T-helper 2 cell (primary cell): Measurements from ENCODE around the gene IL13.
A peak's percentile ranks its signal among the peaks of the same experiment; 100 is the strongest.
"Not testable (repeated sequence)": the region's sequence is repeated elsewhere in the genome, so short reads cannot be mapped to it uniquely, and the experiment has no call there.

Experiments used
- DNase-seq, 5 experiments: peaks; one replicate each; pipeline versions ENCODE4 v3.0.0 to v3.0.0-alpha.2; 2012 to 2022
- total RNA-seq, 2 donors: gene quantifications; one replicate each; lab custom pipeline; 2026; lab: John Stamatoyannopoulos, UW

Gene IL13
- total RNA-seq: 3.3 to 3.7 reads per million in 2 donors

GRCh38 chr5:132657676-132658380 is at the start of gene IL13:
TSS of gene IL13 (plus strand) at chr5:132658173. CDS start at chr5:132658187, 14 bp downstream.
- DNase-seq: peak in 2 of 5 experiments; percentile 36 to 89

DNA sequence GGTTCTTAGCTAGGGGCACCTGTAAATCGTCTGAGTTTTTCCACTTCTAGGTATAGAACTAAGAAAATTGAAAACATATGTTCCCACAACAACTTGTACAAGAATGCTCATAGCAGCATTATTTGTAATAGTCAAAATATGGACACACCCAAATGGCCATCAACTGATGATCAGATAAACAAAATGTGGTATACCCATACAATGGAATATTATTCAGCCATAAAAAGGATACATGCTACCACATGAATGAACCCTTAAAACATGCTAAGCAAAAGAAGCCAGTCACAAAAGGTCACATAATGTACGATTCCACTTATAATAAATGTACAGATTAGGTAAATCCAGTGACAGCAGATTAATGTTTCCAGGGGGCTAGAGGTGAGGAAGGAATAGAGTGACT is 46.0 kb upstream of the IL13 start:
- DNase-seq: no peak

DNA sequence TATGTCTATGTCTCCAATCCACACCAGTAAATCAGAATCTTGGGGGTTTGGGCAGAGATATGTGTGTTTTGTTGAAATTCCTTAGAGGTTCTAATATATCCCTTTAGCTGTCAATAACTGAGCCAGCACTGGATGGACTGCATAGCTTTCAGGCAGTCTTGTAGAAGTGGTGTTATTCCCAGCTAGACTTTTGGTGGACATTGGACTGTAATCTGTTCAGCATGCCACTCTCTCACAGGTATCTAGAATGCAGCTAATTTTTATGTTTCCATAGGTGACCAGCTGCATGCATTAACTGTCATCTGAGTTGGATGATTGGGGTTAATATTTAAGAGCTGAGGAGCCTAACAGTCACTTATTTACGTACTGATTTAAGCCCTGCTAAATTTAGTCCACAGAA is 45.1 kb upstream of the IL13 start:
- DNase-seq: no peak

- DNase-seq: no peak
Measured at GRCh38 chr5:132621699-132622098, 36.3 kb upstream of the IL13 start.

DNA sequence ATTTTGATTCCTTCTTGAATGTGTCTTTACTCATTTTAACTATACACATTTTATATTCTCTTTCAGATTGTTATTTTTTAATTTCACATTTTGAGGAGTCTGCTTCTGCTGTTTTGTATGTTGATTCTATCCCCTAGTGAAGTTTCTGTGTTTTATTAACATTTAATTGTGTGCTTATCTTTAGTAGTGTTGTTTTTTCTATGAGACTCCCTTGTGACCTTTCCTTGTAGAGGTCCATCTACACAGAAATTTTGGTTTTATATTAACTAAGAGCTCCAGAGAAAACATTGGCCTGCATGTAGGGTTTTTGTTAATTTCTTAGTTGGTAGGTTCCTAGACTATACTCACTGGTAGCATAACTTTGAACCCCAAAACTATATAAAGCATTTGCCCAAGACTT is 35.4 kb upstream of the IL13 start:
- no peak for DNase-seq

GRCh38 chr5:132627470-132627869 is 30.5 kb upstream of the IL13 start:
- no peak for DNase-seq

DNA sequence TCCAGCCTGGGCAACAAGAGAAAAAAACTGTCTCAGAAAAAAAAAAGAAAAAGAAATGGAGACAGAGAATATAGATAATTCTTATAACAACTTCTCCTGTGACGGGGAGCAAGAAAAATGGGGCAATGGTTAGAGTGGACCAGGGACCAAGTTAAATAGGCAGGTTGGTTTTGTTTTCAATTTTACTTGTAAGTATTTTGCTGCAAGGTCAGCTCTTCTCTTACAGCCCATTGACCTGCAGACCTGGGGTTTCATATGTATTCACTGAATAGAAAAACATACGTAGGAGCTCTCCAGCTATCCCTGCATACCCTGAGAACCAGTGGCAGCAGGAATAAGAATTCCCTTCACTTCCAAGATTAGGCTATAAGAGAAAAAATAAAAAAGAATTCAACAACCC is 29.2 kb upstream of the IL13 start:
- DNase-seq: no peak

DNA sequence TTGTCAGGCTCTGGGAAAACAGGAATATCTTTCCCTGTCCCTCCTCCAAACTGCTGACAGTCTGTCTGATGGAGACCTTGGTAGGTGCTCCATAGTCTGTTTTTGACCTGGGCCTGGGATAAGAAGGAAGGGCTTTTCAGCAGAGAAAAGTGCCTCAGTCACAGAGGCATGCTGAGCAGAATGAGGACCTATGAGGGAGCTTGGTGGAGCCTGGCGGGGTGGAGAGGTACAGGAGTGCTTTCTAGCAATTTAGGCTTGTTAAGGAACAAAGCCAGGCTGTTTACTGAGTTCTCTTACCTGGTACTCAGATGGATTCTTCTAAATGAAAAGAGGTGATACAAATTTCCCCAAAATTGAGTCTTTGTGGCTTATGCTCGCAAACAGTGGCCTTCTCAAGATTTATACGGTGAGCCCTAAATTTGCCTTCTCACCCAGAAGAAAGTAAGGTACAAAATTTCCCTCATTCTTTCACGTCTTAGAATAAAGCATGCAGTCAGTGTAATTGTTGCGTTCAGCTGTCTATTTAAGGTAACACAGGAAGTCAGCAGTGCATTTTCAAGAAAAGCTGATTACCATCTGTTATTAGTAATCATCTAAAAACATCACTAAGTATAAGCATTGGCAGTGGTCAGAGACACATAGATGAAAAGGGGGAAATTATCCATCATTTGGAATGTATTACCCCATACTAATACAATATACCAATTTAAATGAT is 28.6 kb upstream of the IL13 start:
- DNase-seq: peak in 1 of 5 experiments; percentile 71

- DNase-seq: not testable (repeated sequence)
Measured at GRCh38 chr5:132633587-132633986, 24.4 kb upstream of the IL13 start.

DNA sequence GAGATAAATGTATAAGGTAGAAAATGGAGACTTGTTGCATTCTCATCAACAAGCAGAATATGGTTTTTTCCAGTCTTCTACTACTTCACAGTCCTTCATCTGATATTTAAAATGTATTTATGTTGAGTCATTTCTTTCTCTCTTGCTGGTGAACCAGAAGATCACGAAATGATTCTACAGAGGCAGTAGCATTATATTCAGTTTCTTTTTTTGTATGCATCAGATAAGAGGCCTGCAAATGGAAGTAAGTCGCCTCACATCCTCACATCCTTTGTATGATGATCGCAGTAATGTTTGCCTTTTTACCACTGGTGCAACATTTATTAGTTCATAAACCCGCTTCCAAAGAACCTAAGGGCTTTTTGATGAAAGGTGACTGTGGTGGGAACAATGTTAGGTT is 22.1 kb upstream of the IL13 start:
- peak in 1 of 5 experiments; percentile 96 for DNase-seq

GRCh38 chr5:132637241-132637640 is 20.7 kb upstream of the IL13 start:
- DNase-seq: no peak

DNA sequence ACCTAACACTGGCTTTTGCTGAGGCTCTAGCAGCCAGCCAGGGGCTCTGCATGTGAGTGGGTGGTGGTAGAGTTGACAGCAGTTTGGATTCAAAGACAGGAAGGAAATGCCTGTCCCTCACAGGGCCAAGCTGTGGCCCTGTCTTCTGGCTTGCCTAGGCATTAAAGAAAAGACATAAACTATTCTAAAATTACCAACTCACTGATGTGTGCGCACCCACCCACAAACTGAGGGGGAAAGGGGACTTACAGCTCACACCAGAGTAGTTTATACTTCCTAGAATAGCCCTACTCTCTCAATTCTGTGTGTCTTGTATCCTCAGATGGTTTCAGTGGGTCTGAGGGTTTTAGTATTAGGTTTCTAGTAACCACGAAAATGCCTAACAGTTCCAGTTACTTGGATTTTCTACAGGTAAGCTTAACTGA is 18.3 kb upstream of the IL13 start:
- DNase-seq: peak in 1 of 5 experiments; percentile 64

DNA sequence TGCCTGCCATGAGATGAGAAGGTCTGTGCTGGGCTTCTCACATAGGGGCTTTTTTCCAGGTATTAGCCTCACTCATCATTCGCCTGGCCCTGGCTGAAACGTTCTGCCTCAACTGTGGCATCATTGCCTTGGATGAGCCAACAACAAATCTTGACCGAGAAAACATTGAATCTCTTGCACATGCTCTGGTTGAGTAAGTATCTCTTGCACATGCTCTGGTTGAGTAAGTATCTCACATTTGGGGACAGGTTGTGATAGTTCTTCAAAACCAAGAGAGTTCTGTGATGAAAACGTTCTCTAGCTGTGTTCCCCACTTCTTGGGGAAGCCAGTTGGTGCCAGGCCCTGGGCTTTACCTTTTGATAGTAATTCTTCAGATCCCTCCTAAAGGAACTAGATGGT is 17.4 kb upstream of the IL13 start:
- no peak for DNase-seq

DNA sequence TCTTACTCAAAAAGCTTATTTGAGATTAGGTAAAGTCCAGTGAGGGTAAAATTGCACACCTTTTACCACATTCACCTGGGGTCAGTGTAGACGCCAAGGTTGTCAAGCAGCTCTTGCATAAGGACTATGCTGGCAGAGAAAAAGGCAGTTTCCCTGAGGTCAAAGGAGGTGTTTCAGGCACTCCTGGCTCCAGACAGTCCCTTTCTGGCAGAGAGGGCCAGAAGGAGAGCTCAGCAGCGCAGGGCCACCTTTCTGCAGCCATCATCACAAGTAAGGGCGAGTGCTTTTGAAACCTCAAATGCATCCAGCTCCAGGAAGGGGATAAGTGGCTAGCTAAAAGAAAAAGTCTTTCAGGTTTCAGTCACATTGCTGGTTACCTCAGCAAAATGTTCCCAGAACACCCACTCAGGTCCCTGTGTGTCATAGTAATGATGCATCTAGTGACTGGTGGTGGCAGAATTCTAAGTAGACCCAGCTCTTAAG is 16.7 kb upstream of the IL13 start:
- peak in 1 of 5 experiments; percentile 42 for DNase-seq

- peak in 1 of 5 experiments; percentile 55 for DNase-seq
Measured at GRCh38 chr5:132641841-132642240, 16.1 kb upstream of the IL13 start.

GRCh38 chr5:132644177-132644576 is 13.8 kb upstream of the IL13 start:
- DNase-seq: no peak

GRCh38 chr5:132646583-132647266 is 11.2 kb upstream of the IL13 start:
- no peak for DNase-seq

GRCh38 chr5:132647473-132647872 is 10.5 kb upstream of the IL13 start:
- DNase-seq: no peak

GRCh38 chr5:132648355-132648754 is 9.6 kb upstream of the IL13 start:
- DNase-seq: no peak

- DNase-seq: no peak
Measured at GRCh38 chr5:132651838-132652469, 6.0 kb upstream of the IL13 start.

DNA sequence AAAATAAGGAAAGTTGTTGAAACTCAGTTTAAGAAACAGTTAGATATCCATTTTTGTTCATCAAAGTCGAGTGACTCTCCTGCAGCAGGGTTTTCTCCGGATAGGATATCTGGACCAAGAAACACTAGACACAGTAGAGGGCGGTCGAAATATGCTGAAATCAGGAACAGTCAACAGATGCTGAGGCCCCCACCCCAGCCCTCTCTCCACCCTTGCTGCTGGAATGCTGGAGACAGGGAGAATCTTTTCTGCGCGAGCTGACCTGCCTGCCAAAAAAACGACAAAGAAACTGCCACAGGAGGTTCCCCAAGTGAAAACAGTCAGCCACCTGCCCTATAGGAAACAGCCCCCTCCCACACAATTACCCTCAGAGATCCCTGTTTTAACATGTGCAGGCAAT is 4.3 kb upstream of the IL13 start:
- DNase-seq: no peak

DNA sequence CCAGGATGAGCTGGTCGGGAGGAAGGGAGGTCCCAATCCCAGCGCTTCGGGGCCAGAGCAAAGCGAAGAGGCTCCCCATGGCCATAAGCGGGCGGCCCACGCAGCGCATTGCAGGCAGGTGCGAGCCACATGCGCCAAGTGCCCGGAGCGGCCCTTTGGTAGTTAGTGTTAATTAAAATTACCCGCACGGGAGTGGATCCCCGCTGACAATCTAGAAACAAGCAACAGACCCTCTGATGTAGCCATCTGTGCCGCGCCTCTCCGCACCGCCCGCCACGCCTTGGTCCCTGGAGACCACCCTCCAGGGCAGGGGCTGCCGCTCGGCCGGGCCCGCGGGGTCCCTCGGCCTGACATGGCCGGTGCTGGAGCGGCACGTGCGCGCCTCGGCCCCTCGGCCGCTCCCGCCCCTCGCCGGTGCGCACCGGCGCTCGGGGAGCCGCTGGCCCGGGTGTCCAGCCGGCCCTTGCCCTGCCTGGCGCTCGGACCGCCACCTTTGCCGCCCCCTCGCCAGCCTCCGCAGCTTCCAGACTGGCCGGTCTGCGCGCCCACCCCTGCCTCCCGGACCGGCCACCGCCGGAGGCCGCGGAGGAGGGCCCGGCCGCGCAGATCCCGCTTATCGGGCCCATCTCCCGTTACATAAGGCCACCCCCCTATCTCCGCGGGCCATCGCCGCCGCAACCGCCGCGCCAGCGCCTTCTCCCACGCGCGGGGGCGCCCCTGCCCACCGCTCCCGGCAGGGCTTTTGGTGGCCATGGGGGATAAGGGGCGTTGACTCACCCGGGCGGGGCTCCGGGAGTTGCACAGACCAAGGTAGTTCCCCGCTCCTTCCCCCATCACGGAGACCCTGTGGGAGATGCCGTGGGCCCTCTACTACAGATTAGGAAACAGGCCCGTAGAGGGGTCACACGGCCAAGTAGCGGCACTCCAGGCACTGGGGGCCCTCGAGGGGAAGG is 1.9 kb upstream of the IL13 start:
- DNase-seq: peak in 3 of 5 experiments; percentile 38 to 53 (median 38)
